Kidney (tissue), 14 donors: ENCODE results near the gene PLCB1. TPM values are rescaled to one million over a fixed set of nuclear protein-coding genes. Genes with fewer than 3 reads are reported as not detected.

Experiments
- DNase-seq, 5 donors: peaks; one replicate each; pipeline ENCODE4 v3.0.0-alpha.2; 2013 to 2020
- FAIRE-seq: peaks from 2 replicates; lab custom pipeline; 2012; peaks lifted over from hg19 to GRCh38; lab: Jason Lieb, UNC
- H3K27ac ChIP-seq, 2 donors: one replicate each; pipeline ENCODE4 v1.7.0; 2013; ENCODE audit warnings: low read depth in 2 of 2, low read length in 2 of 2, inconsistent platforms in 1 of 2
- H3K27me3 ChIP-seq: one replicate; pipeline ENCODE4 v1.7.1; 2013; ENCODE audit warnings: low read length, inconsistent platforms; ENCODE audit not compliant: control insufficient read depth, insufficient read depth
- H3K36me3 ChIP-seq, 3 donors: one replicate each; pipeline versions ENCODE4 v1.7.0 to v1.7.1; 2013; ENCODE audit warnings: low read length in 3 of 3, control low read depth in 1 of 3, inconsistent platforms in 1 of 3; ENCODE audit not compliant: insufficient read depth in 3 of 3, control insufficient read depth in 2 of 3
- H3K4me1 ChIP-seq, 3 donors: one replicate each; pipeline versions ENCODE4 v1.7.0 to v1.7.1; 2013; ENCODE audit warnings: low read length in 3 of 3, inconsistent platforms in 1 of 3, low read depth in 1 of 3; ENCODE audit not compliant: control insufficient read depth in 2 of 3, insufficient read depth in 2 of 3
- H3K4me3 ChIP-seq, 3 donors: one replicate each; pipeline versions ENCODE4 v1.7.0 to v1.8.1; 2013; ENCODE audit warnings: low read length in 3 of 3, control low read depth in 1 of 3, inconsistent platforms in 1 of 3
- H3K9ac ChIP-seq, 3 donors: one replicate each; pipeline versions ENCODE4 v1.7.0 to v1.7.1; 2013; ENCODE audit warnings: low read length in 3 of 3, control low read depth in 1 of 3, inconsistent platforms in 1 of 3
- H3K9me3 ChIP-seq, 3 donors: one replicate each; pipeline versions ENCODE4 v1.7.0 to v1.7.1; 2013; ENCODE audit warnings: low read length in 3 of 3, control low read depth in 1 of 3, inconsistent platforms in 1 of 3; ENCODE audit not compliant: control insufficient read depth in 2 of 3, insufficient read depth in 1 of 3
- intact Hi-C: fragments of 100-400 bp; cut with DNase I; formaldehyde crosslinking; loops from one replicate; pipeline ENCODE4 v1.11.1; 2022
- polyA plus RNA-seq: library from polyadenylated mRNA; stranded (reverse); fragments of 350-450 nt; fragmentation: Illumina TruSeq; extraction: RNeasy Lipid Tissue Mini Kit (QIAGEN cat#74804); gene quantifications from one replicate; pipeline ENCODE4 v1.2.3, GENCODE V29; 2014; ENCODE audit warnings: low read depth, low replicate concordance; ENCODE audit not compliant: insufficient read depth
- total RNA-seq: library from RNA; stranded (reverse); fragmentation: NEBNext Ultra II Directional; extraction: Animal tissue kit (Norgen Biotek cat#: 25700); gene quantifications from one replicate; pipeline ENCODE4 v1.2.1, GENCODE V29; 2021
- TF ChIP-seq, protein P1 (sequence below): IDR thresholded peaks from 3 replicates; pipeline ENCODE4 v1.5.1; 2012; ENCODE audit warnings: mild to moderate bottlenecking, moderate library complexity, borderline replicate concordance; ENCODE audit not compliant: insufficient read depth; ENCODE audit errors: extremely low read depth
- donor health status: control.
- donor health status: control.
- donor health status: control.
- donor health status: control.
- donor health status: control.
- donor health status: DM: yes; HTN: yes; CAD: no.
- donor health status: Normal renal cell carcinoma (clear cell type).

Gene PLCB1
- total and polyA plus RNA-seq, 2 donors from 2014 or later = 9.4 to 107 TPM

DNA sequence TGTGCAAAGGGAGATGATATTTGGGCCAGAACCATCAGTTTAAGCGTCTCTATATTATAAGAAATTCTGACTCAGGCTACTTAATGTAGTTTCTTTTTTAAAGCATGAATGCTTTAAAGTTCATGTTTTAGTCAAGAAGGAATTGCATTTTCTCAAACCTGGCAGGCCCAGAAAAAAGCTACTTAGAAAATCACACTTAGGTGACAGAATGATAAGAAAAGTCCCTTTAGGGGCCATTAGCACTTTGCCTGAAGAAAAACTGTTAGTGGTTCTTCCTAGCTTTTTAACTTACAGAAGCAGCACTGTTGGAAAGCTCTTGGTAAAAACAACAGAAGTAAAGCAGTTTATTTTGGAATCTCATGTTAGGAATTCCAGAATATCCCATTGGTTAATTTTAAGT lies 387.8 kb downstream of the PLCB1 start:
- no peak overlapping the region for H3K4me3 ChIP-seq
- H3K4me1 ChIP-seq = peaks cover 0 to 4% (median 2%) of the 10 kb centered on the region in 3 donors
- H3K36me3 ChIP-seq = no peaks in the 10 kb centered on the region
- TF ChIP-seq, protein P1, sequence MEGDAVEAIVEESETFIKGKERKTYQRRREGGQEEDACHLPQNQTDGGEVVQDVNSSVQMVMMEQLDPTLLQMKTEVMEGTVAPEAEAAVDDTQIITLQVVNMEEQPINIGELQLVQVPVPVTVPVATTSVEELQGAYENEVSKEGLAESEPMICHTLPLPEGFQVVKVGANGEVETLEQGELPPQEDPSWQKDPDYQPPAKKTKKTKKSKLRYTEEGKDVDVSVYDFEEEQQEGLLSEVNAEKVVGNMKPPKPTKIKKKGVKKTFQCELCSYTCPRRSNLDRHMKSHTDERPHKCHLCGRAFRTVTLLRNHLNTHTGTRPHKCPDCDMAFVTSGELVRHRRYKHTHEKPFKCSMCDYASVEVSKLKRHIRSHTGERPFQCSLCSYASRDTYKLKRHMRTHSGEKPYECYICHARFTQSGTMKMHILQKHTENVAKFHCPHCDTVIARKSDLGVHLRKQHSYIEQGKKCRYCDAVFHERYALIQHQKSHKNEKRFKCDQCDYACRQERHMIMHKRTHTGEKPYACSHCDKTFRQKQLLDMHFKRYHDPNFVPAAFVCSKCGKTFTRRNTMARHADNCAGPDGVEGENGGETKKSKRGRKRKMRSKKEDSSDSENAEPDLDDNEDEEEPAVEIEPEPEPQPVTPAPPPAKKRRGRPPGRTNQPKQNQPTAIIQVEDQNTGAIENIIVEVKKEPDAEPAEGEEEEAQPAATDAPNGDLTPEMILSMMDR = no peak
- no peak overlapping the region for H3K9ac ChIP-seq
- no peaks in the 10 kb centered on the region for H3K27me3 ChIP-seq
- no peak overlapping the region for H3K27ac ChIP-seq
- no peaks in the 10 kb centered on the region for H3K9me3 ChIP-seq
- FAIRE-seq (no peak), DNase-seq (no peak)
- intact Hi-C loops = no loop called here

DNA sequence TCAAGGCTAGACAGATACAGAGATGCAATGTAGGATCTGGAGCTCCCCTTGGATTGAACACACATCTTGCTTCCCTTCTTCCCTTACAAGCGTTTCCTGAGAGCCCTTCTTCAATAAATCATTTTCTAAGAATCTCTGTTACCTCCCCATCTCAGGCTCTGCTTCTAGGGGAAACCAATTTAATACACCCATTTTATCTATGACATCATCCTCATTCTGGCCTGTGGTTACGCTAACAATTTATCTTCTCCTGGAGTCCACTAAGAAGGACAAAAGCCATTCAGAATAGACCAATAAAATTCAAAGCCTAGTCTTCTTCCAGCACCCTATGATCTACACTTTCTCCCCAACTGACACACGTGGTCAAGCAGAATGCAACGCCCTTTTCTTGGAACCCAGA lies 390.1 kb downstream of the PLCB1 start:
- Histone ChIP-seq H3K27ac (no peak overlapping the region), H3K4me3 (no peak overlapping the region), H3K9ac (no peak overlapping the region), H3K4me1 (peaks cover 0 to 4% (median 0%) of the 10 kb centered on the region in 3 donors), H3K36me3 (no peaks in the 10 kb centered on the region), H3K9me3 (no peaks in the 10 kb centered on the region), H3K27me3 (no peaks in the 10 kb centered on the region)
- no peak for FAIRE-seq
- no peak for DNase-seq
- intact Hi-C loops = no loop called here
- TF ChIP-seq, protein P1 = no peak

DNA sequence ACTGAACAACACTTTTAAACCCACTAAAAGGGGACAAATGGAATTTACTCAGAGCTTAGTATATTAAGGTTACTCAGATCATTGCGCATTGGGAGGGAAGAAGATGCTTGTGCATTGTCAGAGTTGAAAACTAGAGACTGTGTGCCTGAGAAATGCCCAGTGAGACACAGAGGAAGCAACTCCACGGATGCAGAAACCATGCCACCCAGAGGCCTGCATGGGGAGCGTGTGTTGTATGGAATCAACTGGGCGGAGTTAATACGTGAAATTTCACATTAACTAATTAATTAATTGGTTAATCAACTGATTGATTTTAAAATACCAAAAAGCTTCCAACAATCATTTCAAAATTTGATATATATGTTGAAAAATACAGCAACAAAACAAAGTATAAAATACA lies 391.6 kb downstream of the PLCB1 start:
- no peaks in the 10 kb centered on the region for H3K27me3 ChIP-seq
- H3K36me3 ChIP-seq = no peaks in the 10 kb centered on the region
- intact Hi-C loops = no loop called here
- H3K4me1 ChIP-seq = peaks cover 0 to 4% (median 0%) of the 10 kb centered on the region in 3 donors
- no peak overlapping the region for H3K4me3 ChIP-seq
- TF ChIP-seq, protein P1 = no peak
- DNase-seq (peak in 1 of 5 donors; percentile 63), FAIRE-seq (no peak)
- H3K9ac ChIP-seq = no peak overlapping the region
- H3K9me3 ChIP-seq = no peaks in the 10 kb centered on the region
- no peak overlapping the region for H3K27ac ChIP-seq
